ENCODE data around the gene MYBPC2.
A peak's percentile ranks its signal among the peaks of the same experiment; 100 is the strongest.

MYBPC2 gene

GRCh38 chr19:50490991-50491472 is 58.3 kb downstream of the MYBPC2 start:
- in situ Hi-C loops (cut with MboI; ENCODE audit: low pct_unique_long_range_greater_than_20kb, low sequenced_read_pairs): no loop called here
- DNase-seq: no peak

DNA sequence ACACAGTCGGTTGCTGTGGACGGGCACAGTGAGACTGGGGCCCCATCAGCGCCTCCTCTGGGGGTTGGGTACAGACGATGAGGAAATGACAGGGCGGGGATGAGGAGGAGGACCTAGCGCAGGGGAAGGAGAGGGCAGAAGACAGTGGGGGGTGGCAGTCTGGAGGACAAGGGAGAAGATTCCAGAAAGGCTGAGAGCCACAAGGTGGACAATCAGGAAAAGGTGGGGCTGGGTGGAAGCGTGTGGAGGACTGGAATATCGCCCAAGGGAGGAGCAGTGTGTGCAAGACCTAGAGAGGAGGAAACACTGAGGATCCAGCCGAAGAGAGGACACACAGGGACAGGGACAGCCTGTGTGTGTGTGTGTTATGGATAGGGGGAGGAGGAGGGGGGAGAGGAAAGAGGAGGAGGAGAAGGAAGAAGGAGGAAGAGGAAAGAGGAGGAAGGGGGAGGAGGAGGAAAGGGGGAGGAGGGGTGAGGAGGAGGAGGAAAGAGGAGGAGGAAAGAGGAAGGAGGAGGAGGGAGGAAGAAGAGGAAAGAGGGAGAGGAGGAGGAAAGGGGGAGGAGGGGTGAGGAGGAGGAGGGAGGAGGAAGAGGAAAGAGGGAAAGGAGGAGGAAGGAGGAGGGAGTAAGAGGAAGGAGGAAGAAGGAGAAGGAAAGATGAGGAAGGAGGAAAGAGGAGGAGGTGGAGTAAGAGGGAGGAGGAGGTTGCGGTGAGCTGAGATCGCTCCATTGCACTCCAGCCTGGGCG is 59.8 kb downstream of the MYBPC2 start:
- in situ Hi-C loops (cut with MboI; ENCODE audit: low pct_unique_long_range_greater_than_20kb, low sequenced_read_pairs): no loop called here
- peak; percentile 28 for DNase-seq

DNA sequence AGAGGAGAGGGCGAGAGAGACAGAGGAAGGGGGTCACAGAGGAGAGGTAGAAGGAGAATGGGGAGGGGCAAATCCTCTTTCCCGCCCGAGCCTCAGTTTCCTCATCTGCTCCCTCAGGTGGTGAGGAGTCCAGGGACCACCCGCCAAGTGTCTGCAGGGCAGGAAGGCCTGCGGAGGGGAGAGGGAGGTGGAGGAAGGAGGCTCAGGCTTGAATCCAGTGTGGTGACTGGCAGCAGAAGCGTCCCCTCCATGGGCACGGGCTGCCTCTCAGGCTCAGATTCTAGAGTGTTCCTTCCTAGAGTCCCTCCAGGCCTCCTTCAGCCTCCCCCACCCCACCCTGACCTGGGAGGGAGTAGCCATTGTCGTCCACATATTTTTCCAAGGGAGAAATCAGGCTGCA is 60.5 kb downstream of the MYBPC2 start:
- in situ Hi-C loops (cut with MboI; ENCODE audit: low pct_unique_long_range_greater_than_20kb, low sequenced_read_pairs): no loop called here
- no peak for DNase-seq

DNA sequence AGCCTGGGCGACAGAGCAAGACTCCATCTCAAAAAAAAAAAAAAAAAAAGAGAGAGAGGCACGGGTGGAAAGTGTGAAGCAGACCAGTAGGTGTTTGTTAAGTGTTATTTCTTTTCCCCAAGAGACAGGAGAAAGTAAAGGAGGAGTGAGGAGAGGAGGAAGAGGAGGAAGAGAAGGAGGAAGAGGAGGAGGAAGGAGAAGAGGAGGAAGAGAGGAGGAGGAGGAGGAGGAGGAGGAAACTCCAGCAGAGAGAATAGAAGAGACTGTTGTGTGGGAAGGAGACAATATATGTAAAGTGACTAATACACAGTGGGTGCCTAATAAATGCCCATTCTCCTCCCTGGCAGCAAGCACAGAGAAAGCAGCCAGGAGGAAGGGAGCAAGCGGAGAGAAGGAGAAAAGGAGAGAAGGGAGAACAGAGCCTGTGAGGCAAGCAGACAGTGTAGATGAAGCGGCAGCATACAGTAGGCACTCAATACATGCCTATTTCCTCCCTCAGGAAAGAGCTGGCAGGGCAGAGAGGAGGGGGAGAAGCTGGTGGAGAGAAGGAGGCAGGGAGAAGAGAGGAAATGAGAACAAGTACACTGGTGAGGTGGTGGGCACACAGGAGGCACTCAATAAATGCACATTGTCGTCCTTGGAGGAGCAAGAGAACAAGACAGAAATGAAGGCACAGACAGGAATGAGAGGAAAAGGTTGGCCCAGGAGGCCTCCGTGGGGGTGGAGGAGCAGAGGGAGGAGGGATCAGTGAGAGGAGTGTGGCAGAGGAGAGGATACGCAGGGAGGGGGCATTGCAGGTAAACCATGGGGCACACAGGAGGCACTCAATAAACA is 61.7 kb downstream of the MYBPC2 start:
- in situ Hi-C loops (cut with MboI; ENCODE audit: low pct_unique_long_range_greater_than_20kb, low sequenced_read_pairs): no loop called here
- no peak for DNase-seq

DNA sequence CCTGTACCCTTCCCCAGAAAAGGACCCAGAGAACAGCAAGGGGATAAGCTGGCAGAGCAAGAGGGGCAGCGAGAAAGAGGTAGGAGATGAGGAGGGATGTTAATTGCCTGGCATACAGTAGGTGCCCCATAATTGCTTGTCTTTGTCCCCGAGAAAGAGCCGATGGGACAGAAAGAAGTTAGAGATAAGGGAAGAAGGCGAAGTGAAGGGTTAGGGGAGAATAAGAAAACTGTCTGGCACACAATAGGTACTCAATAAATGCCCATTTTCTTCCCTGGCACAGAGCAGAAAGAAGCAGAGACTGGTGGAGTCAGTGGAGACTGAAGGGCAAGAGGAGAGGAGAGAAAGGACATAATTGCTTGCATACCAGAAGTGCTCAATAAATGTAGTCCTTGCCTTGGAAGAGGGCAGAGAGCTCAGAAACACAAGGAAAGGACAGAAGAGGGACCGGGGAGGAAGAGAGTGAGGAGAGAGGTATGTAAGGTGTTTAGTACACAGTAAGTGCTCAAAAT is 62.4 kb downstream of the MYBPC2 start:
- in situ Hi-C loops (cut with MboI; ENCODE audit: low pct_unique_long_range_greater_than_20kb, low sequenced_read_pairs): no loop called here
- no peak for DNase-seq

- in situ Hi-C loops (cut with MboI; ENCODE audit: low pct_unique_long_range_greater_than_20kb, low sequenced_read_pairs): no loop called here
- DNase-seq: no peak
Observed at GRCh38 chr19:50496189-50497021, 63.7 kb downstream of the MYBPC2 start.

GRCh38 chr19:50497022-50497405 is 64.3 kb downstream of the MYBPC2 start:
- in situ Hi-C loops (cut with MboI; ENCODE audit: low pct_unique_long_range_greater_than_20kb, low sequenced_read_pairs): no loop called here
- no peak for DNase-seq

GRCh38 chr19:50498219-50499056 is 65.7 kb downstream of the MYBPC2 start:
- in situ Hi-C loops (cut with MboI; ENCODE audit: low pct_unique_long_range_greater_than_20kb, low sequenced_read_pairs): no loop called here
- no peak for DNase-seq

- no peak for DNase-seq
- in situ Hi-C loops (cut with MboI; ENCODE audit: low pct_unique_long_range_greater_than_20kb, low sequenced_read_pairs): no loop called here
Observed at GRCh38 chr19:50500060-50500752, 67.5 kb downstream of the MYBPC2 start.

DNA sequence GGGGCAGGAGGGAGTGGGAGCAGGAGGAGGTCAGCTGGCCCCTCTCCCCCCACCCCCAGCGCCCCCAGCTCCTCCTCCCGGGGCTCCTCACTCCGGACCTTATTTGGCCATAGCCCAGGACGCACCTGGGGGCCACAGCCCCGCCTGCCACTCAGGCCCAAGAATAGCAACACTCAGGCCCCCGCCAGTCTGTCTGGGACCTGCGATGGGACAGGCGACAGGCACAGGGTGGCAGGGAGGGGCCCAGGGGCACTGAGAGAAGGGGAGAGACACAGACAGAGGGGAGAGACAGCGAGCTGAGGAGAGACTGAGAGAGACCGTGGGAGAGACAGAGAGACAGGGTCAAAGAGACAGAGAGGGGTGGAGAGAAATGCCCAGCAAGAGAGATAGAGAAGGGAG is 68.1 kb downstream of the MYBPC2 start:
- in situ Hi-C loops (cut with MboI; ENCODE audit: low pct_unique_long_range_greater_than_20kb, low sequenced_read_pairs): no loop called here
- DNase-seq: no peak

- in situ Hi-C loops (cut with MboI; ENCODE audit: low pct_unique_long_range_greater_than_20kb, low sequenced_read_pairs): no loop called here
- DNase-seq: no peak
Observed at GRCh38 chr19:50501186-50501567, 68.5 kb downstream of the MYBPC2 start.

GRCh38 chr19:50501568-50502475 is 69.1 kb downstream of the MYBPC2 start:
- in situ Hi-C loops (cut with MboI; ENCODE audit: low pct_unique_long_range_greater_than_20kb, low sequenced_read_pairs): no loop called here
- no peak for DNase-seq

GRCh38 chr19:50505856-50506611 is 73.3 kb downstream of the MYBPC2 start:
- in situ Hi-C loops (cut with MboI; ENCODE audit: low pct_unique_long_range_greater_than_20kb, low sequenced_read_pairs): no loop called here
- DNase-seq: no peak

GRCh38 chr19:50506700-50507099 is 74.0 kb downstream of the MYBPC2 start:
- in situ Hi-C loops (cut with MboI; ENCODE audit: low pct_unique_long_range_greater_than_20kb, low sequenced_read_pairs): no loop called here
- DNase-seq: no peak

- no peak for DNase-seq
- in situ Hi-C loops (cut with MboI; ENCODE audit: low pct_unique_long_range_greater_than_20kb, low sequenced_read_pairs): no loop called here
Observed at GRCh38 chr19:50507376-50507775, 74.7 kb downstream of the MYBPC2 start.

- in situ Hi-C loops (cut with MboI; ENCODE audit: low pct_unique_long_range_greater_than_20kb, low sequenced_read_pairs): no loop called here
- DNase-seq: no peak
Observed at GRCh38 chr19:50508843-50509190, 76.1 kb downstream of the MYBPC2 start.

DNA sequence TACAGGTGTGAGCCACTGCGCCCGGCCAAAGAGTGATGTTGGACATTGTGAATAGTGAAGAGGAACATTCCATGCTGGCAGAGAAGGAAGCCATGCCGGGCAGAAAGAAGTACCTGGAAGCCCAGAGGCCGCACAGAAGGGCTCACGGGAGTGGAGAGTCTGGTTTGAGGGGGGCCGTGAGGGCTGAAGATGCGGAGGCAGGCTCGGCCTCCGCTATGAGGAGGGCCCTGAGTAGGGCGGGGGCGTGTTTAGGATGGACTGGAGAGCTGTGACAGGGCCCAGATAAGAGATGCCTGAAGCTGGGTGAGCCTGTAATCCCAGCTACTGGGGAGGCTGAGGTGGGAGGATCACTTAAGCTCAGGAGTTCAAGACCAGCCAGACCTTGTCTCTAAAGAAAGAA is 76.7 kb downstream of the MYBPC2 start:
- in situ Hi-C loops (cut with MboI; ENCODE audit: low pct_unique_long_range_greater_than_20kb, low sequenced_read_pairs): no loop called here
- no peak for DNase-seq
